ENCODE measurements around the gene FAM209A.

DNA sequence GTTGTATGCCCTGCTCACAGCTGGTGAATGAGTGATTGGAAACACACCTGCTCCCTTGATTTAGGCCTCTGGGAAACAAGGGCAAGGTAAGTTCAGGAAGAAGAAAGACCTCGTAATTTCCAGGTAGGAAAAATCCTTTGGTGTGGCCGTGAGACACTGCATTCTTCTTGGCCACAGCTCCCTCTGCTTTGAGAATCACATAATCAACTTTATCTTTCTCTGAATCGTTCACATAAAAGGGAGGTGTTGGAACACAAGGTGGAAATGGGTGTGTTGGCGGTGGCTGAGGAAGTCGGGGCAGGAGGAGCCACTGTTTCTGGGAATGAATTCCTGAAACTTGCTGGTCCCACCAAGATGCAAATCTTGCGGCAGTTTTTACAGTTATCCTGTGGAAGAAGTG, 34.4 kb downstream of the FAM209A start:
- TF ChIP-seq, protein P1, sequence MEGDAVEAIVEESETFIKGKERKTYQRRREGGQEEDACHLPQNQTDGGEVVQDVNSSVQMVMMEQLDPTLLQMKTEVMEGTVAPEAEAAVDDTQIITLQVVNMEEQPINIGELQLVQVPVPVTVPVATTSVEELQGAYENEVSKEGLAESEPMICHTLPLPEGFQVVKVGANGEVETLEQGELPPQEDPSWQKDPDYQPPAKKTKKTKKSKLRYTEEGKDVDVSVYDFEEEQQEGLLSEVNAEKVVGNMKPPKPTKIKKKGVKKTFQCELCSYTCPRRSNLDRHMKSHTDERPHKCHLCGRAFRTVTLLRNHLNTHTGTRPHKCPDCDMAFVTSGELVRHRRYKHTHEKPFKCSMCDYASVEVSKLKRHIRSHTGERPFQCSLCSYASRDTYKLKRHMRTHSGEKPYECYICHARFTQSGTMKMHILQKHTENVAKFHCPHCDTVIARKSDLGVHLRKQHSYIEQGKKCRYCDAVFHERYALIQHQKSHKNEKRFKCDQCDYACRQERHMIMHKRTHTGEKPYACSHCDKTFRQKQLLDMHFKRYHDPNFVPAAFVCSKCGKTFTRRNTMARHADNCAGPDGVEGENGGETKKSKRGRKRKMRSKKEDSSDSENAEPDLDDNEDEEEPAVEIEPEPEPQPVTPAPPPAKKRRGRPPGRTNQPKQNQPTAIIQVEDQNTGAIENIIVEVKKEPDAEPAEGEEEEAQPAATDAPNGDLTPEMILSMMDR (IDR thresholded peaks at IDR 0.05 in 8 of 11, conservative IDR thresholded peaks at IDR 0.05 in 3 of 11): no peak
- TF ChIP-seq POLR2A (IDR thresholded peaks at IDR 0.05) (no peak), POLR2AphosphoS5 (IDR thresholded peaks at IDR 0.05) (no peak)
